HCT116 (cell line): ENCODE measurements around the gene EIF3A. TPM values are rescaled to one million over a fixed set of nuclear protein-coding genes. Genes with fewer than 3 reads are reported as not detected.

Experiments
- ATAC-seq: fragments of 200-7000 bp; cut with Tn5 transposase; 2 replicates; pipeline ENCODE4 v1.9.1; 2020; ENCODE audit warnings: mild to moderate bottlenecking, moderate library complexity
- BruUV-seq: library from RNA; stranded (reverse); fragments of 400-500 nt; replicated peaks from 2 replicates; lab custom pipeline; 2021; lab: Mats Ljungman, UMichigan
- CTCF ChIA-PET: fragments of 300-600 bp; sonication (Branson Sonifier 250); formaldehyde crosslinking; loops from one replicate; lab custom pipeline; 2021; ENCODE audit warnings: antibody characterized with exemption; lab: Charles Lee
- POLR2A ChIA-PET: fragments of 300-600, 350-600 bp; sonication (Branson Sonifier 250); formaldehyde crosslinking; loops from one replicate; lab custom pipeline; 2021; ENCODE audit warnings: antibody characterized with exemption; lab: Charles Lee
- RAD21 ChIA-PET, 2 experiments: fragments of 300-600 bp; sonication (Branson Sonifier 250); formaldehyde crosslinking; loops; one replicate each; lab custom pipeline; 2023; ENCODE audit warnings: low total read pairs in 2 of 2; ENCODE audit not compliant: uncharacterized antibody in 2 of 2, unreplicated experiment in 2 of 2, low non-redundant PET in 1 of 2; lab: Charles Lee
- DNase-seq: peaks from one replicate; pipeline ENCODE4 v3.0.0-alpha.2; 2010; ENCODE audit warnings: low read depth, low spot score
- H2AFZ ChIP-seq: fragments of 200-600 bp; shearing (Covaris generic), sonication (generic); 2 replicates; pipeline ENCODE4 v1.6.1; 2017; ENCODE audit warnings: low read depth, mixed run types, mixed read lengths, antibody characterized with exemption, low read length; ENCODE audit not compliant: poor library complexity, severe bottlenecking
- H3K27ac ChIP-seq: 2 replicates; pipeline ENCODE4 v1.5.1; 2012; ENCODE audit warnings: low read depth, low read length
- H3K27me3 ChIP-seq: fragments of 200-600 bp; sonication (generic); 2 replicates; pipeline ENCODE4 v1.6.1; 2016; ENCODE audit warnings: mixed run types, low read length, mixed read lengths; ENCODE audit not compliant: insufficient read depth
- H3K36me3 ChIP-seq, 2 experiments: fragments of 200-500 bp in 1 of 2; fragments of 200-600 bp in 1 of 2; sonication (Bioruptor generic) in 1 of 2; sonication (generic) in 1 of 2; 2 replicates each; pipeline versions ENCODE4 v1.5.1 to v1.6.1; 2014 to 2016; ENCODE audit warnings: low read length in 2 of 2, inconsistent platforms in 1 of 2, mixed read lengths in 1 of 2, mixed run types in 1 of 2; ENCODE audit not compliant: insufficient read depth in 2 of 2, control insufficient read depth in 1 of 2
- H3K4me1 ChIP-seq, 2 experiments: fragments of 200-600 bp in 1 of 2; sonication (generic) in 1 of 2; 2 replicates each; pipeline versions ENCODE4 v1.5.1 to v1.6.1; 2012 to 2017; ENCODE audit warnings: low read length in 2 of 2, inconsistent platforms in 1 of 2, mild to moderate bottlenecking in 1 of 2, mixed read lengths in 1 of 2, mixed run types in 1 of 2, moderate library complexity in 1 of 2; ENCODE audit not compliant: insufficient read depth in 2 of 2, control insufficient read depth in 1 of 2
- H3K4me2 ChIP-seq: fragments of 200-600 bp; sonication (generic); 2 replicates; pipeline ENCODE4 v1.6.1; 2017; ENCODE audit warnings: mixed run types, low read length, mixed read lengths
- H3K4me3 ChIP-seq, 2 experiments: fragments of 200-600 bp in 1 of 2; sonication (generic) in 1 of 2; replicated peaks in 1 of 2; 2 replicates each; pipeline ENCODE4 v1.5.1; 2011 to 2016; ENCODE audit warnings: low read length in 2 of 2, control low read depth in 1 of 2, low read depth in 1 of 2, mild to moderate bottlenecking in 1 of 2, mixed read lengths in 1 of 2, mixed run types in 1 of 2
- H3K79me2 ChIP-seq: fragments of 200-600 bp; sonication (generic); 2 replicates; pipeline ENCODE4 v1.6.1; 2017; ENCODE audit warnings: mild to moderate bottlenecking, mixed run types, low read length, moderate library complexity, mixed read lengths; ENCODE audit not compliant: insufficient read depth
- H3K9ac ChIP-seq: fragments of 200-600 bp; sonication (generic); 2 replicates; pipeline ENCODE4 v1.6.1; 2016; ENCODE audit warnings: low read length, mixed read lengths
- H3K9me2 ChIP-seq: fragments of 200-600 bp; sonication (generic), shearing (Covaris generic); 2 replicates; pipeline ENCODE4 v1.6.1; 2017; ENCODE audit warnings: mixed run types, mild to moderate bottlenecking, moderate library complexity; ENCODE audit not compliant: insufficient read depth
- H3K9me3 ChIP-seq, 2 experiments: fragments of 200-500 bp in 1 of 2; fragments of 200-600 bp in 1 of 2; sonication (Bioruptor generic) in 1 of 2; sonication (generic) in 1 of 2; 2 replicates each; pipeline ENCODE4 v1.6.1; 2014 to 2017; ENCODE audit warnings: low read length in 2 of 2, mixed read lengths in 2 of 2, inconsistent platforms in 1 of 2, low read depth in 1 of 2, mild to moderate bottlenecking in 1 of 2, mixed run types in 1 of 2, moderate library complexity in 1 of 2; ENCODE audit not compliant: control insufficient read depth in 1 of 2, insufficient read depth in 1 of 2
- H4K20me1 ChIP-seq: fragments of 200-600 bp; sonication (generic), shearing (Covaris generic); 2 replicates; pipeline ENCODE4 v1.6.1; 2017; ENCODE audit warnings: mixed run types, mild to moderate bottlenecking, moderate library complexity; ENCODE audit not compliant: insufficient read depth
- ELF1 ChIP-seq: IDR thresholded peaks from 2 replicates; pipeline ENCODE4 v1.6.1; 2012; ENCODE audit warnings: low read depth, borderline replicate concordance
- EZH2phosphoT487 ChIP-seq: fragments of 200-600 bp; IDR thresholded peaks from 2 replicates; pipeline ENCODE4 v1.6.1; 2018; ENCODE audit warnings: antibody characterized with exemption, borderline replicate concordance
- RAD21 ChIP-seq: IDR thresholded peaks from 2 replicates; pipeline ENCODE4 v1.6.1; 2012; ENCODE audit warnings: low read depth, mild to moderate bottlenecking
- ZBTB33 ChIP-seq: IDR thresholded peaks from 2 replicates; pipeline ENCODE4 v1.6.1; 2011; ENCODE audit warnings: mild to moderate bottlenecking, low read length, moderate library complexity; ENCODE audit not compliant: insufficient replicate concordance; ENCODE audit errors: extremely low read depth
- ZFX ChIP-seq: fragments of 450-650 bp; IDR thresholded peaks from 2 replicates; pipeline ENCODE4 v1.6.1; 2017
- intact Hi-C: fragments of 100-400 bp; cut with micrococcal nuclease; formaldehyde crosslinking; loops from 2 replicates; pipeline ENCODE4 v1.10.0; 2022
- total RNA-seq: library from RNA; stranded (reverse); gene quantifications from one replicate; pipeline ENCODE4 v1.2.1, GENCODE V29; 2021; ENCODE audit not compliant: unreplicated experiment
- TF ChIP-seq, protein P1 (sequence below): IDR thresholded peaks from 2 replicates; pipeline ENCODE4 v1.6.1; 2012

Gene EIF3A
- total RNA-seq, 1 experiment from 2014 or later: 271 TPM

DNA sequence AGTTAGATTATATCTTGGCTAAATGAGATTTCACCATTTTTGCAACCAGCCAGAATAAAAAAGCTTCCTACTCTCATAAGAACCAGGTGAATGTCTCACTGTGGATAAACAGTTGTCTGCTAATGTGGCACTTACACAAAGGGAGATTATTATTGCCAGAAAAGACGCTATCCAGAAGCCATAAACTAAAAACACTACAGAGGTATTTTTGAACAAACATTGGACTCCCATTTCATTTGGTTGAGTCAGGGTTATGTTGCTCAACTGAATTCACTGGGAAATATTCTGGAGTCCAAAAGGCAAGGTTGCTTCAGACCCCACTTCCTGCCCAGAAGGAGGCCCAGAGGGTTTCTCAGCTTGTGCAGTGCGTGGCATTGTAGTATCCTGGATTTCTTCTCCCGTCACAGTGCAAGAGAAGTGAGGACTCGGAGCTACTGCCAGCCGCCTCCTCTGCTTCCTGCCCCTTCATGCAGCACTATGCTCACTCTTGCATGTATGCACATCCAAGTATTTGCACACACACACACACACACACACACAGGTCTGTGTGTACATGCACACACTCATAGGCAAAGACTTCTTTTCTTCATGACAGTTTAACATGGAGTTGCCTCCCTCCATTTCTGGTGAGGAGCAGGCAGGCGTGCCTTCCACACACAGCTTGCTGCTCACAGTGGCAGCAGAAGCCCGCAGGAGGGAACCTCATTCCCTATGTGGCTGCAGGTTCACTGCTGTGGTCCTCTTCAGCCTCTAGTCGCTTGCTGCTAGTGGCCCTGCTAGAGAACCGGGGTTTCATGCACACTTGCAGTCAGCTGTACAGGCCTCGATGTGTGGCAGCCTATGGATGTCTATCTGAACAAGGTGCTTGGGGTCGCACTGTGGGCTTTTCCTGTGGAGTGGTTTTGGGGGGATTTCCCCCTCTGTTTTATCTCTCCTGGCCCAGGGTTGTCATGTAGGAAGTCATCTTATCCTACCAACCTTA lies 33.4 kb upstream of the EIF3A start:
- Histone ChIP-seq H3K9me2 (no peaks in the 10 kb centered on the region), H3K27ac (no peak overlapping the region), H3K4me2 (no peak overlapping the region), H3K4me1 (no peaks in the 10 kb centered on the region), H4K20me1 (no peaks in the 10 kb centered on the region), H2AFZ (no peak overlapping the region), H3K36me3 (peaks cover 20 to 32% of the 10 kb centered on the region in 2 experiments), H3K27me3 (no peaks in the 10 kb centered on the region), H3K9me3 (no peaks in the 10 kb centered on the region), H3K9ac (no peak overlapping the region), H3K79me2 (no peaks in the 10 kb centered on the region), H3K4me3 (no peak overlapping the region)
- ATAC-seq: no peak
- intact Hi-C loops: no loop called here
- POLR2A ChIA-PET: no interaction called here
- BruUV-seq: no TSS peak
- DNase-seq: no peak
- CTCF ChIA-PET: no interaction called here
- RAD21 ChIA-PET: no interaction called here
- TF ChIP-seq, protein P1, sequence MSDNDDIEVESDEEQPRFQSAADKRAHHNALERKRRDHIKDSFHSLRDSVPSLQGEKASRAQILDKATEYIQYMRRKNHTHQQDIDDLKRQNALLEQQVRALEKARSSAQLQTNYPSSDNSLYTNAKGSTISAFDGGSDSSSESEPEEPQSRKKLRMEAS: no peak
- TF ChIP-seq EZH2phosphoT487 (no peak), ZFX (no peak), RAD21 (no peak), ELF1 (no peak), ZBTB33 (no peak)
